ENCODE results near the gene UBL4A.

UBL4A gene

DNA sequence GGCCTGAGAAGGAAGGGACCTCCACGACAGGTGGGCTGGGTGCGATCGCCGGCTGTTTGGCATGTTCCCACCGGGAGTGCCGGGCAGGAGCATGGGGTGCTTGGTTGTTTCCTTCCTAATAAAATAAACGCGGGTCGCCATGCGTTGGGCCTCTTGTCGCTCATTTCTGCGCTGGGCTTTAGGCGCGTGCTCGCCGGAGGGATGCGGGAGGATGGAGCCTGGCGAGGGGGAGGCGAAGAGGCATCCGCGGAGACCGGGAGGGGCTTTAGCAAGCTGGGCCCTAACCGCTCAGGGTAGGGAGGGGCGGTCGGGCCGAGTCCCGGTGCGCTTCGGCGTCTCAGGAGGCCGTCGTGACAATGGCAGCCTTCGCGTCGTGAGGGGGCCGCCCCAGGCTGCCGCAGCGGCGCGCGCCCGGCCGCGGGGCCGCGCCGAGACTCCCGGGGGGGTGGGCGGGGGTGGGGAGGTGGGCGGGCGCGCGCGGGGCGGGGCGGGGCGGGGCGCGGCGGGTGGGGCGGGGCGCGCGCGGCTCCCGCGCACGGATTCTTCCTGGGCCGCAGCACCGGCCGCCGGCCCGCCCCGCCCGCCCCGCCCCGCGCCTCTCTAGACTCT lies 49.9 kb downstream of the UBL4A start:
- H3K4me3 ChIP-seq (ENCODE audit: low read depth in 1 of 2, low read length in 2 of 2): peak overlapping the region in 1 of 2 experiments; percentile 73; a peak in 3 of 4 replicates
- H2AFZ ChIP-seq (ENCODE audit: low read depth, low read length): peak overlapping the region; percentile 68
- ATAC-seq (ENCODE audit: insufficient read depth, low read depth) (peak; percentile 72), DNase-seq (peak; percentile 60)
- H3K27ac ChIP-seq (ENCODE audit: low read length): peak overlapping the region; percentile 74
- H3K4me1 ChIP-seq (ENCODE audit: insufficient read depth, low read length): peaks cover 27% of the 10 kb centered on the region
- peaks cover 31% of the 10 kb centered on the region for H3K79me2 ChIP-seq (ENCODE audit: insufficient read depth, low read length)
- no peaks in the 10 kb centered on the region for H3K27me3 ChIP-seq (ENCODE audit: insufficient read depth, low read length, poor library complexity)
- TF ChIP-seq, protein P1, sequence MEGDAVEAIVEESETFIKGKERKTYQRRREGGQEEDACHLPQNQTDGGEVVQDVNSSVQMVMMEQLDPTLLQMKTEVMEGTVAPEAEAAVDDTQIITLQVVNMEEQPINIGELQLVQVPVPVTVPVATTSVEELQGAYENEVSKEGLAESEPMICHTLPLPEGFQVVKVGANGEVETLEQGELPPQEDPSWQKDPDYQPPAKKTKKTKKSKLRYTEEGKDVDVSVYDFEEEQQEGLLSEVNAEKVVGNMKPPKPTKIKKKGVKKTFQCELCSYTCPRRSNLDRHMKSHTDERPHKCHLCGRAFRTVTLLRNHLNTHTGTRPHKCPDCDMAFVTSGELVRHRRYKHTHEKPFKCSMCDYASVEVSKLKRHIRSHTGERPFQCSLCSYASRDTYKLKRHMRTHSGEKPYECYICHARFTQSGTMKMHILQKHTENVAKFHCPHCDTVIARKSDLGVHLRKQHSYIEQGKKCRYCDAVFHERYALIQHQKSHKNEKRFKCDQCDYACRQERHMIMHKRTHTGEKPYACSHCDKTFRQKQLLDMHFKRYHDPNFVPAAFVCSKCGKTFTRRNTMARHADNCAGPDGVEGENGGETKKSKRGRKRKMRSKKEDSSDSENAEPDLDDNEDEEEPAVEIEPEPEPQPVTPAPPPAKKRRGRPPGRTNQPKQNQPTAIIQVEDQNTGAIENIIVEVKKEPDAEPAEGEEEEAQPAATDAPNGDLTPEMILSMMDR (IDR thresholded peaks at IDR 0.05; ENCODE audit: borderline replicate concordance, extremely low read depth, low read length, poor library complexity, severe bottlenecking): no peak
- no peak for TF ChIP-seq EZH2 (IDR thresholded peaks at IDR 0.05; ENCODE audit: borderline replicate concordance, low read depth, low read length, severe bottlenecking)
- peaks cover 28% of the 10 kb centered on the region for H4K20me1 ChIP-seq (ENCODE audit: insufficient read depth, low read length)
- H3K9me3 ChIP-seq (ENCODE audit: insufficient read depth, low read length, severe bottlenecking): no peaks in the 10 kb centered on the region
- H3K36me3 ChIP-seq (ENCODE audit: insufficient read depth, low read length): peaks cover 75% of the 10 kb centered on the region
- peak overlapping the region; percentile 91 for H3K4me2 ChIP-seq (ENCODE audit: insufficient read depth, low read length)
- H3K9ac ChIP-seq (ENCODE audit: low read depth, low read length): peak overlapping the region; percentile 67

DNA sequence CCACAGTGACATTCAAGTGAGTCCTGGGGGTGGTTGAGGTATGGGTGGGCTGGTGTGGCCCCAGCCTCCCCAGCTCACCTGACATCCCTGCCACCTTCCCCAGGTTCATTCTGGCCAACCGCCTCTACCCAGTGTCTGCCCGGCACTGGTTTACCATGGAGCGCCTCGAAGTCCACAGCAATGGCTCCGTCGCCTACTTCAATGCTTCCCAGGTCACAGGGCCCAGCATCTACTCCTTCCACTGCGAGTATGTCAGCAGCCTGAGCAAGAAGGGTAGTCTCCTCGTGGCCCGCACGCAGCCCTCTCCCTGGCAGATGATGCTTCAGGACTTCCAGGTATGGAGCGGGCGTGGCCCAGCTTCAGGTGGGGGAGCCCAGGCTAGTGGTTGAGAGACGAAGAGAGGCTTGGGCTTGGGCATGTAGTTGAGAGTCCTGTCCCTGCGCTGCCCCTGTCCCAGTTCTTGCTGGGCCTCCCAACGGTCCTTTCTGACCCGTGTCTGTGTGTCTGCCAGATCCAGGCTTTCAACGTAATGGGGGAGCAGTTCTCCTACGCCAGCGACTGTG lies 51.2 kb downstream of the UBL4A start:
- Histone ChIP-seq H3K9me3 (ENCODE audit: insufficient read depth, low read length, severe bottlenecking) (no peaks in the 10 kb centered on the region), H3K27me3 (ENCODE audit: insufficient read depth, low read length, poor library complexity) (no peaks in the 10 kb centered on the region), H3K4me2 (ENCODE audit: insufficient read depth, low read length) (no peak overlapping the region), H4K20me1 (ENCODE audit: insufficient read depth, low read length) (peaks cover 19% of the 10 kb centered on the region), H3K9ac (ENCODE audit: low read depth, low read length) (no peak overlapping the region), H2AFZ (ENCODE audit: low read depth, low read length) (no peak overlapping the region), H3K79me2 (ENCODE audit: insufficient read depth, low read length) (peaks cover 34% of the 10 kb centered on the region), H3K36me3 (ENCODE audit: insufficient read depth, low read length) (peaks cover 65% of the 10 kb centered on the region), H3K4me1 (ENCODE audit: insufficient read depth, low read length) (peaks cover 35% of the 10 kb centered on the region), H3K27ac (ENCODE audit: low read length) (no peak overlapping the region), H3K4me3 (ENCODE audit: low read depth in 1 of 2, low read length in 2 of 2) (no peak overlapping the region)
- no peak for DNase-seq
- ATAC-seq (ENCODE audit: insufficient read depth, low read depth): no peak
- TF ChIP-seq, protein P1 (IDR thresholded peaks at IDR 0.05; ENCODE audit: borderline replicate concordance, extremely low read depth, low read length, poor library complexity, severe bottlenecking): no peak
- TF ChIP-seq EZH2 (IDR thresholded peaks at IDR 0.05; ENCODE audit: borderline replicate concordance, low read depth, low read length, severe bottlenecking): no peak

DNA sequence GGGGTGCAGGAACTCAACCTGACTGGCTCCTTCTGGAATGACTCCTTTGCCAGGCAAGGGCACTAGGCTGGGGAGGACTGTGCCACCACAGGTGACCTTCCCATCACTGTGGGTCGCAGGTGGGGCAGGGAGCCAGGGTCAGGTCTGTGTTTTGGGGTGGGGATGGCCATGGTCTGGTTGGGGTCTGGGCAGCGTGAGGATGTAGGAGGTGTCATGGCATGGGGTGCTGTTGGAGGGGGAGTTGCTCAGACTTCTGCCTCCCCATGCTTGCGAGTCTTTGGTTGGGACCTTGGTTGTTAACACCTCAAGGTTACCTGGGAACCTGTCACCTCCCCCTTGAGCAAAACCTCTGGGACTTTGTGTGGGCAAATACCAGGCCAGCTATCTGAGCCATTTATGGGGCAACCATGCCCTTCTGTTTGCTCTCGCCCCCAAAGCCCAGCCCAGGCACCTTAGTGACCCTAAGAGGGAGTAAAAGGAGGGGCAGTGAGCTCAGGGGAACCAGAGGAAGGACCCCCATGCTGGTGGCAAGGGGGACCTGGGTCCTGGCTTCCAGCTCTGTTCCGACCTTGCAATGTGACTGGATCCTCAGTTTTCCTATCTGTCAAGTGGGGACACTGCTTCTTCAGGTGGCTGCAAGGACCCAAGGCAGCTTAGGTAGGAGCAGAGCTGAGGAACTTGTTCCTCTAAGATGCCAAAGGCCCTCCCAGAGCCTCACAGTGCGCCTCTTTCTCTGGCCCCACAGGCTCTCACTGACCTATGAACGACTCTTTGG lies 51.8 kb downstream of the UBL4A start:
- ATAC-seq (ENCODE audit: insufficient read depth, low read depth) (no peak), DNase-seq (no peak)
- Histone ChIP-seq H2AFZ (ENCODE audit: low read depth, low read length) (no peak overlapping the region), H3K27ac (ENCODE audit: low read length) (no peak overlapping the region), H3K9me3 (ENCODE audit: insufficient read depth, low read length, severe bottlenecking) (no peaks in the 10 kb centered on the region), H3K4me1 (ENCODE audit: insufficient read depth, low read length) (peaks cover 41% of the 10 kb centered on the region), H3K4me2 (ENCODE audit: insufficient read depth, low read length) (no peak overlapping the region), H3K27me3 (ENCODE audit: insufficient read depth, low read length, poor library complexity) (no peaks in the 10 kb centered on the region), H3K4me3 (ENCODE audit: low read depth in 1 of 2, low read length in 2 of 2) (no peak overlapping the region), H3K9ac (ENCODE audit: low read depth, low read length) (no peak overlapping the region), H4K20me1 (ENCODE audit: insufficient read depth, low read length) (peaks cover 18% of the 10 kb centered on the region), H3K36me3 (ENCODE audit: insufficient read depth, low read length) (peaks cover 59% of the 10 kb centered on the region), H3K79me2 (ENCODE audit: insufficient read depth, low read length) (peaks cover 32% of the 10 kb centered on the region)
- TF ChIP-seq EZH2 (IDR thresholded peaks at IDR 0.05; ENCODE audit: borderline replicate concordance, low read depth, low read length, severe bottlenecking): no peak
- TF ChIP-seq, protein P1 (IDR thresholded peaks at IDR 0.05; ENCODE audit: borderline replicate concordance, extremely low read depth, low read length, poor library complexity, severe bottlenecking): no peak
